ENCODE measurements around the gene ELOF1.
"Not testable (repeated sequence)": the region's sequence is repeated elsewhere in the genome, so short reads cannot be mapped to it uniquely, and the experiment has no call there.

ELOF1 gene

DNA sequence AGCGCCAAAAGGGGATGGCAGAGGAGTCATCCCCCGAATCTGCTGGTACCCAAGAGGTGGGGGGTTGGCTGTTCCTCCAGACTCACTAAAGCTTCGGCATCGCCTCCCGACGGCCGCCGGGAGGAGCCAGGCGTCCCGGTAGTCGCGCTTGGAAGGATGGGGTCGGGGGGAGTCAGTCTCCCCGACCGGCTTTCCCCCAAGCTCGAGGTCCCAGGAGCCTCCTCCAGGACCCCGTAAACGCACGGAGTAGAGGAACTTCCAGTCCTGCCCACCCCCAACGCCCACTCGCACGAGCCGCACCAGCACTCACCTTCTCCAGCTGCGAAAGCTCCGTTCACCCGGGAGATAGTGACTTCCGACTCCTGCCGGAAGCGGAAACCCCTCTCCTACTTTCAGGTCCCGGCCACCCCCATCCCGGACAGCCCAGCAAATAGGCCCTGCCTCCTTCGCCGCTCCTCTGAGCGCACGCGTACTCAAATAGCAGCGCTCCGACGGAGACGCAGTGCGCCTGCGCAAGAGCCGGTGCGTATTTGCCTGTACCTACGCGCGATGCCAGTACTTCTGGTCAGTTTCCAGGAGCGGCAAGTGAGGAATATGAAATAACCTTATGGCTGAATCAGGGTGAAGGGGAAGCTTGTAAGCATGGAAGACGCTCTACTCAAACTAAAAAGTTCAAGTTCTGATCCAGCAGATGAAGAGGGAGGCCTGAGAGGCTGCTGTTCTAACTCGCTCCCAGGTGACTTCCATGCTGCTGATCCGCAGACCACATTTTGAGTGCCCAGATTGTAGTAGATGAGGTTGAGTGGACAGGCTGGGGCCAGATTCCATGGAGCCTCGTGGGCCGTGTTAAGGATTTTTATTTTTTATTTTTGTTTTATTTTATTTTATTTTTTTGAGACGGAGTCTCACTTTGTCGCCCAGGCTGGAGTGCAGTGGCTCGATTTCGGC, at the start of gene ELOF1:
Gene ELOF1, minus strand, starts transcription at position 350 of the 948 bp plus-strand sequence. CDS start 4,883 bp downstream, outside the sequence.
- peak; percentile 96 for DNase-seq

DNA sequence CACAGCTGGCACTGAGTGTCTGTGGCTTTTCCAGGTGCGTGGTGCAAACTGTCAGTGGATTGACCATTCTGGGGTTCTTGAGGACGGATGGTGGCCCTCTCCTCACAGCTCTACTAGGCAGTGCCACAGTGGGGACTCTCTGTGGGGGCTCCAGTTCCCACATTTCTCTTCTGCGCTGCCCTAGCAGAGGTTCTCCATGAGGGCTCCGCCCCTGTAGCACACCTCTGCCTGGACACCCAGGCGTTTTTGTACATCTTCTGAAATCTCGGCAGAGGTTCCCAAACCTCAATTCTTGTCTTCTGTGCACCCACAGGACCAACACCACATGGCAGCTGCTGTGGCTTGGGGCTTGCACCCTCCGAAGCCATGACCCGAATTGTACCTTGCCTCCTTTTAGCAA, 47.5 kb upstream of the ELOF1 start:
- DNase-seq: no peak

DNA sequence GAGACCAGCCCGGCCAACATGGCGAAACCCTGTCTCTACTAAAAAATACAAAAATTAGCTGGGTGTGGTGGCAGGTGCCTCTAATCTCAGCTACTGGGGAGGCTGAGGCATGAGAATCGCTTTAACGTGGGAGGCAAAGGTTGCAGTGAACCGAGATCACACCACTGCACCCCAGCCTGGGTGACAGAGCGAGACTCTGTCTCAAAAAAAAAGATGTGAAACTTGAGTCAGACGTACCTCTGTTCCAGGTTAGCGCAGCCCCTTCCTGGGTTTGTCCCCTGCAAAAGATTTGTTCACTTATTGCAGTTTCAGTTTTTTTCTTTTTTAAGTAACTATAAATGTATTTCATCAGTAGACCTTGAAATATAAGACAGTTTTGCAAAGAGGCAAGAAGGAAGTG, 40.7 kb upstream of the ELOF1 start:
- not testable (repeated sequence) for DNase-seq

DNA sequence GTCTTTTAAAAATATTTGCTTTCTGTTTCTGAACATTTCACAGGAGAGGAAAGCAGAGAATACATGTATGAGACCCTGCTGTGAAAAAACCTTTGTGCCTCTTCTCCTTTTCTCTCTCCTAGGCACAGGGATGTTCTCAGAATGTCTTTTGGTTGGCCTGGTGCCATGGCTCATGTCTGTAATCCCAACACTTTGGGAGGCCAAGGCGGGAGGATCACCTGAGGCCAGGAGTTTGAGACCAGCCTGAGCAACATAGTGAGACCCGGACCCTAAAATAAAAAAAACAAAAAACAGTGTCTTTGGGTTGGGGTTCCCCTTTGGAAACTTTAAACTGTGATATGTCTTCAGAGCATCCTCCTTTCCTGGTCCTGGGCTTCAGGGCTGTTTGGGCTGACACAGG, 39.7 kb upstream of the ELOF1 start:
- DNase-seq: no peak

DNA sequence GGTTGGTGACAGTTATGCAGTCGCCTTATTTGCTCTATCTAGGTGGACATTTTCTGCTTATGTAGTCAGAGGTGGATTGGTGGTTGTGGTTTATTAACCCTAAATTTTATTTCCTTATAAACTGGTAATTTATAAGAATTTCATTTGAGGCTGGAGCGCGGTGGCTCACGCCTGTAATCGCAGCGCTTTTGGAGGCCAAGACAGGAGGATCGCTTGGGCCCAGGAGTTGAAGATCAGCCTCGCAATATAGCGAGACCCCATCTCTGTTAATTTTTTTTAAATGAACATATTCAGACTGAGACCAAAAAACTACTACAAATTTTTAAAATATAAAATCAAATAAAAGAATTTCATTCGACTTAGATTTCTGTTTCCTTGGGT, 39.1 kb upstream of the ELOF1 start:
- DNase-seq: no peak

DNA sequence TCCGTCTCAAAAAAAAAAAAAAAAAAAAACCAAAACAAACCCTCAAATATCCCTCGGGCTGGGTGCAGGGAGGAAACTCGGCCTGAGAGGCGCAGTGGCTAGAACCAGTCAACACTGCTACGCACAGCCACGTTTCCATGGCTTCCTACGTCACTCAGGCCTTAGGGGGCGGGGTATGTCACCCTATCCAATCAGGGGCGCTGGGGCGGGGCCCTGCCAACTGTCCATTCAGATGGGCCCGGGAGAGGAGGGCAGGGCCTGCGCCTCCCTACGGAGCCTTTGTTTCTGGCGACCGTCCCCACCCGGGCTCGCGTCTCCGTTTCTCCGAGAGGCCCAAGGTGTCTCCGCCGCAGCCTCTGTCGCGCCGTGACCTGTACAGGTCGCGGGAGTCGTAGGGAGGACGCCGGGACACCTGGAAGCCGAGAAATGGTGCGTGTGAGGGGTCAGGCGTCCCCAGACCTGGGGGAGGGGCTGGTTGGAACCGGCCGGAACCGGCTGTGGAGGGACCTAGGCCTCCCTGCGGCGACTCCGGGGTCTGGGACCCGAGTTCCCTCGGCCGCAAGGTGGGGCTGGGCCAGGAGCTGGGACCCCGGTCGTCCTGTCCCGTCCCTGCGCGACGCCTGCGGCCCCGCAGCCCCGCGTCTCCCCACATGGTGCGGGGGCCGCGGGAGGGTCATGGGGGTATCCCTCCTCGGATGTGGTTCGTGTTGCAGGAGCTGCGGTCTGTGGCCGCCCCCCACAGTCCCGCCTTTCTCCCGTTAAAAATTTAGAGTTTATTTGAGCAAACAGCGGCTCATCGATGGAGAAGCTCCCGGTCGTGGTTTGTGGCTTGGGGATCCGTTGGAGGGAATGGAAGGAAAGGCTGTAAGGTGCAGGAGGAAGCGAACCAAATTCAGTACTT, 38.4 kb upstream of the ELOF1 start, which contains the start of gene ZNF627:
Gene ZNF627, plus strand, starts transcription at position 282 of the 901 bp plus-strand sequence. Its CDS starts 145 bp downstream, at position 427.
- DNase-seq: peak; percentile 98

DNA sequence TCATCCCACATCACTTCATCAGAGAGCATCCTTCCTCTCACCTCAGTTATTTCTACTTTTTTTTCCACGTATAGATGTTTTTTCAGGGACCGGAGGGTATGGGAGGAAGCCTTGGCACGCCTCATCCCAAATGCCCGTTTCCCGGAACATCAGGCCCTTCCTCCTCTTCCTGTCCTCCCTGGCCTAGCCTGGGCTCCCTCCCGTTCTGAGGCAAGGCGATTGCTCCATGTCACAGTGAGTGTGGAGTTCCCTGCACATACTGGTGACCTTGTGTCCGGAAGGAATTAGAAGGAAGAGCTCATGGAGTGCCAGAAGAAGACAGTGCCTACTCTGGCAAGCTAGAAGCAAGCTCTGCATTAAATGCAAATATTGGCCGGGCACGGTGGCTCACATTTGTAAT, 37.1 kb upstream of the ELOF1 start:
- DNase-seq: no peak

DNA sequence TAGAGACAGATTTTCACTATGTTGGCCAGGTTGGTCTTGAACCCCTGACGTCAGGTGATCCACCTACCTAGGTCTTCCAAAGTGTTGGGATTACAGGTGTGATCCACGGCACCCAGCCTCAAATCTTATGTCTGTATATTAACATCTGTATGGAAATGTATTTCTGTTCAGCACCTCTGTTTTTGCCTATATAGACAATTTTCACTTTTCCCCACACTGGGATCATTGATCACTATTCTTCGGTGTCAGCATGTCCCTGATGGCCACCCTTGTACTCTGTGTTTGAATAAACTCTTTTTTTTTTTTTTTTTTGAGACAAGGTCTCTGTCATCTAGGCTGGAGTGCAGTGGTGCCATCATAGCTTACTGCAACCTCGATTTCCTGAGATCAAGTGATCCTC, 35.1 kb upstream of the ELOF1 start:
- no peak for DNase-seq

DNA sequence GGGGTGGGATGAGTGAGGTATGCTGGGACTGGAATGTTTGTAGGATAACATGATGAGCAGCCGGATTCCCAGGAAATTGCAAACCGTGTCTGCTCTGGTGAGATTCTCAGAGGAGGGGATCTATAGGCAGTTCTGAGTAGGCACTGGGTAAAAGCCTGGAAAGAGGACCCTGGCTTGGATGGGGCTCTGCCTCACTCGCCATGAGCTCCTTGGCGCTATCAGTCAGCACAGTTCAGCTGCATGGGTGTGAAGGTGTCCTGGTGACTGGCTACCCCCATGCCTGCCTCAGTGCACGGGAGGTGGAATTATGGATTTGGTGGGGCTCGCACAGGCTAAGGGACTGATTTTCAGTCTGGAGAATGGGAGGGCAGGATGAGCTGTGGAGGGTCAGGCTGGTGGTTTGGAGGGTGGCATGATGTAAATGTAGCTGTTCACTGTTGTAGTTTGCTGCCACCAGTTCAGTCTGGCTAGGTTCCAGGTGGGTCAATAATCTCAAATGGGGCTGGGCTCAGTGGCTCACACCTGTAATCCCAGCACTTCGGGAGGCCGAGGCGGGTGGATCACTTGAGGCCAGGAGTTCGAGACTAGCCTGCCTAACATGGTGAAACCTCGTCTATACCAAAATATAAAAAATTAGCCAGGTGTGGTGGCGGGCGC, 29.1 kb upstream of the ELOF1 start:
- DNase-seq: no peak

DNA sequence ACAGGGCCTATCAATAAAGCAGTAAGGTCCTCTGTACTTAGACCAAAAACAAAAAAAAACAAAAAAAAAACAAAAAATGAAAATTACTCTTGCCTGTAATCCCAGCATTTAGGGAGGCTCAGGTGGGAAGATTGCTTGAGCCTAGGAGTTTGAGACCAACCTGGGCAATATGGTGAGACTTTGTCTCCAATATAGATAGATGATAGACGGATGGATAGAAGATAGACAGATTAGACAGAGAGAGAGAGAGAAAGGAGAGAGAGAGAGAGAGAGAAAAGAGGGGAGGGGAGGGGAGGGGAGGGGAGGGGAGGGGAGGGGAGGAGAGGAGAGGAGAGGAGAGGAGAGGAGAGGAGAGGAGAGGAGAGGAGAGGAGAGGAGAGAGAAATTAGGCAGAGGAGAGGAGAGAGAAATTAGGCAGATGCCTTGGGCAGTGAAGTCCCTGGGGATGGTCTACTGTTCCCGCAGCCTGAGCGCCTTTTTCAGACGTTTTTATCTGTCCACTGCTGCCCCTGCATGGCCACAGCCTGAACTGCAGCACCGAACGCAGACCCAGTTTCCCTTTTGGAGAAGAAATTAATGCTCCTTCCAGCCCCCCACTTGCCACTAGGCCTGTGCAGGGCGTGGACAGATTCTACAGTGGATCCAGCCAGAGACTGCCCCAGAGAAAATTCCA, 28.4 kb upstream of the ELOF1 start:
- peak; percentile 81 for DNase-seq

DNA sequence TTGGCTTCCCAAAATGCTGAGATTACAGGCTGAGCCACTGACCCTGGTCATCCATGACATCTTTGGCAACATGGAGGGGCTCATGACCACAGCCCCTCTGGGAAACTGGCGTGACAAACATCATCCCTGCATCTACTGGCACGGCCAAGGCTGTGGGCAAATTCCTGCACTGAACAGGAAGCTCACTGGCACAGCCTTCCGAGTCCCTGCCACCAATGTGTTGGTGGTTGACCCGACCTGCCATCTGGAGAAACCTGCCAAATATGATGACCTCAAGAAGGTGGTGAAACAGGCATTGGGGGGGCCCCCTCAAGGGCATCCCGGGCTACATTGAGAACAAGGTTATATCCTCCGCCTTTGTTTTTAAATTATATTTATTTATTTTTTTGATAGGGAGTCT, 27.3 kb upstream of the ELOF1 start:
- no peak for DNase-seq

DNA sequence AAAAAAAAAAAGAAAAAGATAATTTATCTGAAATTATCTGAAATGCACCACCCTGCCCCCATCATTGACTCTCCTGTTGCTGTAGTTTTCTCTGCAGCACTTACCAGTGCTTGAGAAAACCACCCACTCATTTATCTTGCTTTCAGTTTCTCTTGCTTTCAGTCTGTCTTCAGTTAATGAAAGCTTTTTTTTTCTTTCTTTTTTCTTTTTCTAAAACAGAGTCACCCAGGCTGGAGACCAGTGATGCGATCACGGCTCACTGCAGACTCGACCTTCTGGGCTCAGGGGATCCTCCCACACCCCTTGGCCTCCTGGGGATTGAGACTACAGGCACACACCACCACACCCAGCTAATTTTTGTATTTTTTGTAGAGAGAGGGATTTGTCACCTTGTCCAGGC, 22.7 kb upstream of the ELOF1 start:
- peak; percentile 46 for DNase-seq

DNA sequence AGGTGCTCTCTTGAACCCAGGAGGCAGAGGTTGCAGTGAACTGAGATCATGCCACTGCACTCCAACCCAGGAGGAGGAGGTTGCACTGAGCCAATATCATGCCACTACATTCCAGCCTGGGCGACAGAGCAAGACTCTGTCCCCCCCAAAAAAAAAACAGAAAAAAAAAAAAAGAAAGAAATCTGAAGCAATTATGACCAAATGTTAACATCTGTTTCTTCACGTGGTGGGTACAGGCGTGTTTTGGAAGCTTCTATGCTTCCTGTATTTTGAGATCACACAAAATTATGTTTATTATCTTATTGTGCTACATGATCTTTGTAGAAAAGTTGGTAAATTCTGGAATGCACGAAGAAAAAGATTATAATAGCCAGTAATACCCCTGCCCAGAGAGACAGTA, 21.1 kb upstream of the ELOF1 start:
- DNase-seq: no peak

DNA sequence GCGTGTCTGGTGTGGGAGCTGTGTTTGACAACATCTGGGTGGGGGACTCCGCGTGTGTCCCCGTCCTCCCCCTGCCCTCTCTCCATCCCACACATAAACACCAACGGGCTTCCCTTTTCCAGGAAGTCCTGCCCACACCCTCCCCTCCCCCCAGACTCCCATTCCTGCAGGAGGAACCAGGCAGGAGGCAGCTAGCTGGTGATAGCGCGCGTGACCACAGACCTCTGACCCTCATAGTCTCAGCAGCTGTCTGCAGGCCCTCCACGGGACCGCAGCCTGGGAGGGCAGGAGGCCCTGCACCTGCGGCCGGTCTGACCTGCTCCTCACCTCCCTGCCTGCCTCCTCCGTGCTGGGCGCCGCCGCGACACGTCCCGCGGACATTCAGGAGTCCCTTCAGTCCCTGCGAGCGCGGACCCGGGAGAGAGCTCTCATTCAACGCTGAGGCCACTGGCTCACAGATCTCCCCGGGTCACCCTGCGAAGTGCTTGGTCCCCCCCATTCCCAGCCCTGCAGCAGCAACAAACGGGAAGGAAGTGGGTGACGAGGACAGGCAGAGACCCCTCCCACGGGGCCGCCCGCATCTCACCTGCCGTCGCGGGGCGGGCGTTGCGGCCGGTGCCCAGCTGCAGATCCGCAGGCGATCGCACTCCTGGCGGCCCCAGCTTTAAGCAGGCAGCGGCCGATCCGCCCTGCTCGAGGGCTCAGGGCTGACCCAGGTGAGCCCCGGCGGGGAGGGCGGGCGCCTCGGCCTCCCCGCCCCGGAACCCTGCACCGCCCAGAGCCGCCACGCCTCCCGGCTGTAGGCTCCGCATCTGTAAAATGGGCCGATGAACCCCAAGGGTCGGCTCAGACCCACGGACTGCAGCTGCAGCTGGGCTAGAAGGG, 19.5 kb upstream of the ELOF1 start:
- peak; percentile 48 for DNase-seq

DNA sequence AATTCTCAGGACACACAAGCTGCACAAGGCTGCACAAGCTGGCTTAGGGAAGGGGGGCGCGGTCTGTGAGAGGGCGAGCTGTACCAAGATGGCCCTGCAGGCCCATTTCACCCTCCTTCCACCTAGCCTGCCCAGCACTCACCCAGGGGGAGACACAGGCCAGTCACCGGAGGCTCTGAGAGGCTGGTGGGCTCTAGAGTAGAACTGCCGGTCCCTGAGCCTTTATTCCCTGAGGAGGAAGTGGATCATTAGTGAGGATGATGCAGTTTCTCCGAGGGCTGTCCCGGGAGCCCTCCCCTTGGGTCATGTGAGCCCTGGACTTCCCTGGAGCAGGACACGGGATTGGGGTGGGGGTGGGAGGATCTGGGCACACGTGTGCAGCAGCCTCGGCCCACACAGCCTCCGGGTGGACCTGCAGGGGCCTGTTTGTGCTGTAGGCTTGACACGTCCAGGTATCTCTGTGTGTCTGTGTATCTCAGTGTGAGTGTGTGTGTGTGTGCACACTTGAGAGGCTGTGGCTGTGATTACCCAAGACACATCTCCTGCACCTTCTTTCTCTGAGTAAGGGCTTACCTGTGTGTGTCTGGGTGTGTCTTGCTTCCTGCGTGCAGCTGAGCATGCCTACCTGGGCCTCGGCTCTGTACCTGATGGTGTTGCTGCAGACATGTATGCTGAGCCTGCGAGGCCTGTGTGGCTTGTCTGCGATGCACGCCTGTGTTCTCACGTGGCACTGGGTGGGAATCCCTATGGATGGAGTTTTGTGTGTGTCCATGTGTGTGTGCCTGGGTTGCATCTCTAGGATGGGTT, 18.6 kb upstream of the ELOF1 start, which contains the start of gene ACP5:
Gene ACP5, minus strand, starts transcription at position 195 of the 807 bp plus-strand sequence. CDS start 328 bp downstream, outside the sequence.
- no peak for DNase-seq

DNA sequence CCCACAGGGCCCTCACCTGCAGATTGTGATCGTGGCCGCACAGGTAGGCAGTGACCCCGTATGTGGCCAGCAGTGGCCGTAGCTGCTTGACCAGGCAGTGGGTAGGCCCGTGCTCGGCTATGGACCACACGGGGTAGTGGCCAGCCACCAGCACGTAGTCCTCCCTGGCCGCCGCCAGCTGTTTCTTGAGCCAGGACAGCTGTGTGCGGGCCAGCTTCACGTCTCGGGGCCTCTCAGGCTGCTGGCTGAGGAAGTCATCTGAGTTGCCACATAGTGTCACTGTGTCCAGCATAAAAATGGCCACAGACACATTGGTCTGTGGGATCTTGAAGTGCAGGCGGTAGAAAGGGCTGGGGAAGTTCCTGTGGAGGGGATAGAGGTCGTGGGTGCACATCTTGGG, 17.2 kb upstream of the ELOF1 start:
- DNase-seq: no peak

DNA sequence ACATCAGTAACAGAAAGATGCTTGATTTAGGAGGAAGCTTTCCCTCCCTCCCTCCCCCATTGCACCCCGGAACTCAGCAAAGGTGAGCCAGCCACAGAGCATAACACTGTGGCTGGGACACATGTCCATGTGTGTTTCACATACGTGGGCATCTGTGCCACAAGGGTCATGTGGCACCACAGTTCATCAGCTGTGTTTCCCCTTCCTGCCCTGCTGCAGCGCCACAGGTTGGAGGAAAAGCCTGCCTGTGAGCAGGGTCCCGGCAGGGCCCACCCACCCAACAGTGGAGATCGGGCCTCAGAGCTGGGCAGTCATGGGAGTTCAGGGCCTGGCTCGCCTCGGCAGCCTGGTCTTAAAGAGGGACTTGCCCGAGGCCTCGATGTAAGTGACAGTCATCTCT, 15.7 kb upstream of the ELOF1 start:
- no peak for DNase-seq

DNA sequence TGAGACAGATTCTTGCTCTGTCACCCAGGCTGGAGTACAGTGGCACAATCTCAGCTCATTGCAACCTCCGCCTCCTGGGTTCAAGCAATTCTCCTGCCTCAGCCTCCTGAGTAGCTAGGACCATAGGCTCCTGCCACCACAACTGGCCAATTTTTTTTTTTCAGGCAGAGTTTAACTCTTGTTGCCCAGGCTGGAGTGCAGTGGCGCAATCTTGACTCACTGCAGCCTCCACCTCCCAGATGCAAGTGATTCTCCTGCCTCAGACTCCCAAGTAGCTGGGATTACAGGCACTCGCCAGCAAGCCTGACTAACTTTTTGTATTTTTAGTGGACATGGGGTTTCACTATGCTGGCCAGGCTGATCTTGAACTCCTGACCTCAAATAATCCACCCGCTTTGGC, 14.7 kb upstream of the ELOF1 start:
- not testable (repeated sequence) for DNase-seq

DNA sequence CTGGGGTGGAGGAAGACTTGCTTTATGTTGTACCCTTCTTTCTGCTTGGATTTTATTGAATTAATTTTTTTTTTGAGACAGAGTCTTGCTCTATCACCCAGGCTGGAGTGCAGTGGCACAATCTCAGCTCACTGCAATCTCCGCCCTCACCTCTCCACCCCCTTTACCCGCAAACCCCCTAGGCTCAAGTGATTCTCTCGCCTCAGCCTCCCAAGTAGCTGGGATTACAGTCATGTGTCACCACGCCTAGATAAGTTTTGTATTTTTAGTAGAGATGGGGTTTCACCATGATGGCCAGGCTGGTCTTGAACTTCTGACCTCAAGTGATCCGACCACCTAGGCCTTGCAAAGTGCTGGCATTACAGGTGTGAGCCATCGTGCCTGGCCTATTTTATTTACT, 14.3 kb upstream of the ELOF1 start:
- not testable (repeated sequence) for DNase-seq

DNA sequence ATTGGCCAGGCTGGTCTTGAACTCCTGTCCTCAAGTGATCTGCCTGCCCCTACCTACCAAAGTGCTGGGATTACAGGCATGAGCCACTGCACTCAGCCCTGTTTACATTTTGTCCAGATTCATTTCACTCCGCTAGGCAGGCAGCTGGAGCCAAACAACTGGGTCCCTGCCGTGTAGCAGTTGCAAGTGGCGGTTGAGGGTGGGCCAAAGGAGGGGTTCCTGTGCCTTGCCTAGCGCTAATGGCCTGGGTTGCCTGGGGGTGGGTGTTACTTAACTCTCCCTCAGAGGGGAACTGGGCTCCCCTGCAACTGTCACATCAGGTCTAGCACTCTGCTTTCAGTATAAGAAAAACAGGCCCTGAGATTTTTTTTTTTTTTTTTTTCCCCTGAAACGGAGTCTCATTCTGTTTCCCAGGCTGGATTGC, 11.0 kb upstream of the ELOF1 start:
- no peak for DNase-seq

Data from activated naive CD4-positive, alpha-beta T cell treated with Interleukin-2 at 50 U/mL for 16 hours (primary cell).